ENCODE measurements around the gene RPL22L1. TPM values are rescaled to one million over a fixed set of nuclear protein-coding genes. Genes with fewer than 3 reads are reported as not detected.
A peak's percentile ranks its signal among the peaks of the same experiment; 100 is the strongest.

RPL22L1 gene
- total RNA-seq (10 to 100 TPM; 27.5 to 62.6 (median 47.9) TPM), polyA plus RNA-seq (10 to 100 TPM; 31.9 to 43.5 TPM), total RNA-seq (43.9 reads per million, percentile 68 among the genes with 10 or more reads in this experiment)

- Mint-ChIP-seq H3K9me3 (peaks cover 0 to 11% (median 0%) of the 10 kb centered on the region in 11 donors), H3K4me1 (peaks cover 10 to 41% (median 26%) of the 10 kb centered on the region in 7 donors), H3K27me3 (peaks cover 0 to 4% (median 0%) of the 10 kb centered on the region in 5 donors), H3K27ac (peak within 1 kb of the TSS; percentile 96 to 99 (median 98)), H3K36me3 (peaks cover 13 to 28% (median 25%) of the 10 kb centered on the region in 5 donors), H3K4me3 (peak within 1 kb of the TSS; percentile 93 to 98 (median 94))
- peak; percentile 83 to 92 (median 90) for DNase-seq
- ATAC-seq = peak; percentile 96
- ChIA-PET POLR2A (interaction anchor here (0.6 to 2.4 kb wide), 7 partner anchors 24 to 1237 kb away, joined by 3 to 35 read pairs (median 3); partner anchors contain the start of genes EIF5A2, MYNN and PHC3), CTCF (interaction anchor here (1.2 kb wide), 1 partner anchor 39 kb away, joined by 3 read pairs; the partner anchor contains the start of gene EIF5A2)
- H3K4me3 ChIP-seq (ENCODE audit: low read length) = peak within 1 kb of the TSS; percentile 84
- H3K9me3 ChIP-seq (ENCODE audit: control insufficient read depth in 2 of 3, low read length in 3 of 3) = no peaks in the 10 kb centered on the region
- no peaks in the 10 kb centered on the region for H3K27me3 ChIP-seq (ENCODE audit: control insufficient read depth in 2 of 2, insufficient read depth in 2 of 2, low read length in 2 of 2)
- H3K36me3 ChIP-seq (ENCODE audit: control insufficient read depth in 2 of 3, insufficient read depth in 3 of 3, low read length in 3 of 3) = peaks cover 7 to 30% (median 15%) of the 10 kb centered on the region in 3 experiments
- peaks cover 22% of the 10 kb centered on the region in 2 donors for H3K4me1 ChIP-seq (ENCODE audit: control insufficient read depth in 2 of 2, insufficient read depth in 2 of 2, low read length in 2 of 2)
- intact Hi-C loops (cut with micrococcal nuclease) = loop anchor here (1.0 to 10.0 kb wide), 16 partner anchors 38 to 1880 kb away; partner anchors contain the start of genes EIF5A2 (in 2 of the 2), PRKCI (in 2 of the 2), SEC62 (in 2 of the 2) and ECT2 (in 1 of the 2)
- H3K27ac ChIP-seq (ENCODE audit: low read depth, low read length) = peak within 1 kb of the TSS; percentile 86
Measured at GRCh38 chr3:170869645-170870593, at the start of gene RPL22L1. TSS of gene RPL22L1 (minus strand) at chr3:170870195. CDS start at chr3:170870167, 28 bp downstream.

- POLR2A ChIA-PET = no interaction called here
Measured at GRCh38 chr3:170918715-170919114, 48.7 kb upstream of the RPL22L1 start.

DNA sequence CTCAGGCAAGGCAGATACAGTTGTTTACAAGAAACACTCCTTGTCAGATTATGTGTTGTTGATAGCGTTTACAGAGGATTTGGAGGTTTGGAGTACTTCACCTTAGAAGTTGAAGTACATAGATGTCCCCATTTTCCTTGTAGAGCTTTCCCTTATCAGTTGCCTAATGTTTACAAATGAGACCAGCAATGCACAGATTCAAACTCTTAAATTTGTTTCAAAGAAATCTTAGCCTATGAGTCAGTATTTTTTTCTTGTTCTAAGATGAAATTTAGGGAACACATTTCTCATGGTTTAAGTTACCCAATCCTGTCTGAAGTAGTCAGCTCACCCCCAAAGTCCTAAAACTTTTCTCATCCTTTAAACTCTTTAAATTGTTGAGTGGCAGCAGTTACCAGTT lies 44.7 kb upstream of the RPL22L1 start:
- intact Hi-C loops (cut with micrococcal nuclease) = no loop called here
- no peak for ATAC-seq
- no peak overlapping the region for H3K4me3 ChIP-seq (ENCODE audit: low read length)

More at GRCh38 chr3:170918715-170919114, 48.7 kb upstream of the RPL22L1 start:
- DNase-seq = no peak
- Mint-ChIP-seq H3K27ac (no peak overlapping the region), H3K36me3 (peaks cover 0 to 35% (median 4%) of the 10 kb centered on the region in 5 donors), H3K4me1 (no peaks in the 10 kb centered on the region), H3K9me3 (peaks cover 12 to 76% (median 31%) of the 10 kb centered on the region in 11 donors), H3K27me3 (peaks cover 0 to 16% (median 12%) of the 10 kb centered on the region in 5 donors), H3K4me3 (no peak overlapping the region)
- Histone ChIP-seq H3K36me3 (ENCODE audit: control insufficient read depth in 2 of 3, insufficient read depth in 3 of 3, low read length in 3 of 3) (no peaks in the 10 kb centered on the region), H3K27me3 (ENCODE audit: control insufficient read depth in 2 of 2, insufficient read depth in 2 of 2, low read length in 2 of 2) (no peaks in the 10 kb centered on the region), H3K27ac (ENCODE audit: low read depth, low read length) (no peak overlapping the region), H3K4me1 (ENCODE audit: control insufficient read depth in 2 of 2, insufficient read depth in 2 of 2, low read length in 2 of 2) (no peaks in the 10 kb centered on the region), H3K4me3 (ENCODE audit: low read length) (no peak overlapping the region), H3K9me3 (ENCODE audit: control insufficient read depth in 2 of 3, low read length in 3 of 3) (peaks cover 0 to 3% (median 0%) of the 10 kb centered on the region in 3 experiments)
- CTCF ChIA-PET = no interaction called here
- intact Hi-C loops (cut with micrococcal nuclease) = no loop called here
- no peak for ATAC-seq

GRCh38 chr3:170914212-170914611 lies 44.2 kb upstream of the RPL22L1 start:
- H3K9me3 ChIP-seq (ENCODE audit: control insufficient read depth in 2 of 3, low read length in 3 of 3) = peaks cover 0 to 19% (median 4%) of the 10 kb centered on the region in 3 experiments
- no peaks in the 10 kb centered on the region for H3K4me1 ChIP-seq (ENCODE audit: control insufficient read depth in 2 of 2, insufficient read depth in 2 of 2, low read length in 2 of 2)
- DNase-seq (no peak), ATAC-seq (no peak)
- Mint-ChIP-seq H3K36me3 (peaks cover 0 to 13% (median 3%) of the 10 kb centered on the region in 5 donors), H3K27ac (no peak overlapping the region), H3K4me3 (no peak overlapping the region), H3K9me3 (peaks cover 6 to 76% (median 28%) of the 10 kb centered on the region in 11 donors), H3K4me1 (peaks cover 0 to 4% (median 0%) of the 10 kb centered on the region in 7 donors), H3K27me3 (peaks cover 0 to 25% (median 0%) of the 10 kb centered on the region in 5 donors)
- intact Hi-C loops (cut with micrococcal nuclease) = no loop called here
- no peak overlapping the region for H3K27ac ChIP-seq (ENCODE audit: low read depth, low read length)
- no peaks in the 10 kb centered on the region for H3K36me3 ChIP-seq (ENCODE audit: control insufficient read depth in 2 of 3, insufficient read depth in 3 of 3, low read length in 3 of 3)
- H3K27me3 ChIP-seq (ENCODE audit: control insufficient read depth in 2 of 2, insufficient read depth in 2 of 2, low read length in 2 of 2) = no peaks in the 10 kb centered on the region
- H3K4me3 ChIP-seq (ENCODE audit: low read length) = no peak overlapping the region
- POLR2A ChIA-PET = no interaction called here
- CTCF ChIA-PET = no interaction called here

More for the DNA sequence above, 44.7 kb upstream of the RPL22L1 start:
- no peak overlapping the region for H3K27ac Mint-ChIP-seq
- H3K4me3 Mint-ChIP-seq = no peak overlapping the region
- H3K4me1 Mint-ChIP-seq = no peaks in the 10 kb centered on the region
- peaks cover 0 to 17% (median 3%) of the 10 kb centered on the region in 5 donors for H3K36me3 Mint-ChIP-seq
- DNase-seq = no peak
- POLR2A ChIA-PET = no interaction called here
- Histone ChIP-seq H3K4me1 (ENCODE audit: control insufficient read depth in 2 of 2, insufficient read depth in 2 of 2, low read length in 2 of 2) (no peaks in the 10 kb centered on the region), H3K27ac (ENCODE audit: low read depth, low read length) (no peak overlapping the region), H3K36me3 (ENCODE audit: control insufficient read depth in 2 of 3, insufficient read depth in 3 of 3, low read length in 3 of 3) (no peaks in the 10 kb centered on the region), H3K27me3 (ENCODE audit: control insufficient read depth in 2 of 2, insufficient read depth in 2 of 2, low read length in 2 of 2) (no peaks in the 10 kb centered on the region), H3K9me3 (ENCODE audit: control insufficient read depth in 2 of 3, low read length in 3 of 3) (peaks cover 0 to 14% (median 4%) of the 10 kb centered on the region in 3 experiments)
- CTCF ChIA-PET = no interaction called here
- H3K27me3 Mint-ChIP-seq = peaks cover 0 to 20% (median under 1%) of the 10 kb centered on the region in 5 donors
- H3K9me3 Mint-ChIP-seq = peaks cover 6 to 76% (median 24%) of the 10 kb centered on the region in 11 donors

GRCh38 chr3:170911051-170911450 lies 41.1 kb upstream of the RPL22L1 start:
- intact Hi-C loops (cut with micrococcal nuclease) = no loop called here
- H3K9me3 ChIP-seq (ENCODE audit: control insufficient read depth in 2 of 3, low read length in 3 of 3) = peaks cover 5 to 22% (median 9%) of the 10 kb centered on the region in 3 experiments
- H3K27ac ChIP-seq (ENCODE audit: low read depth, low read length) = no peak overlapping the region
- Mint-ChIP-seq H3K4me3 (no peak overlapping the region), H3K27ac (peak overlapping the region in 2 of 9 donors; percentile 2 to 23), H3K27me3 (peaks cover 0 to 30% (median 0%) of the 10 kb centered on the region in 5 donors), H3K9me3 (peaks cover 0 to 58% (median 18%) of the 10 kb centered on the region in 11 donors), H3K36me3 (peaks cover 0 to 2% (median 0%) of the 10 kb centered on the region in 5 donors), H3K4me1 (peaks cover 0 to 26% (median 22%) of the 10 kb centered on the region in 7 donors)
- H3K36me3 ChIP-seq (ENCODE audit: control insufficient read depth in 2 of 3, insufficient read depth in 3 of 3, low read length in 3 of 3) = no peaks in the 10 kb centered on the region
- ATAC-seq (no peak), DNase-seq (no peak)
- no peak overlapping the region for H3K4me3 ChIP-seq (ENCODE audit: low read length)
- POLR2A ChIA-PET = interaction anchor here (4.1 kb wide), 1 partner anchor 42 kb away, joined by 35 read pairs; the partner anchor contains the start of gene RPL22L1
- CTCF ChIA-PET = no interaction called here
- peaks cover 15 to 16% of the 10 kb centered on the region in 2 donors for H3K4me1 ChIP-seq (ENCODE audit: control insufficient read depth in 2 of 2, insufficient read depth in 2 of 2, low read length in 2 of 2)
- no peaks in the 10 kb centered on the region for H3K27me3 ChIP-seq (ENCODE audit: control insufficient read depth in 2 of 2, insufficient read depth in 2 of 2, low read length in 2 of 2)

- Mint-ChIP-seq H3K9me3 (peaks cover 0 to 58% (median 18%) of the 10 kb centered on the region in 11 donors), H3K4me3 (no peak overlapping the region), H3K27me3 (peaks cover 0 to 28% (median 0%) of the 10 kb centered on the region in 5 donors), H3K27ac (peak overlapping the region in 4 of 9 donors; percentile 23 to 68 (median 40)), H3K4me1 (peaks cover 0 to 30% (median 22%) of the 10 kb centered on the region in 7 donors), H3K36me3 (peaks cover 0 to 5% (median 2%) of the 10 kb centered on the region in 5 donors)
- POLR2A ChIA-PET = interaction anchor here (4.1 kb wide), 1 partner anchor 41 kb away, joined by 35 read pairs; the partner anchor contains the start of gene RPL22L1
- intact Hi-C loops (cut with micrococcal nuclease) = no loop called here
- DNase-seq (no peak), ATAC-seq (no peak)
- Histone ChIP-seq H3K27me3 (ENCODE audit: control insufficient read depth in 2 of 2, insufficient read depth in 2 of 2, low read length in 2 of 2) (no peaks in the 10 kb centered on the region), H3K27ac (ENCODE audit: low read depth, low read length) (no peak overlapping the region), H3K36me3 (ENCODE audit: control insufficient read depth in 2 of 3, insufficient read depth in 3 of 3, low read length in 3 of 3) (no peaks in the 10 kb centered on the region), H3K4me1 (ENCODE audit: control insufficient read depth in 2 of 2, insufficient read depth in 2 of 2, low read length in 2 of 2) (peaks cover 15 to 16% of the 10 kb centered on the region in 2 donors), H3K9me3 (ENCODE audit: control insufficient read depth in 2 of 3, low read length in 3 of 3) (peaks cover 5 to 22% (median 9%) of the 10 kb centered on the region in 3 experiments), H3K4me3 (ENCODE audit: low read length) (no peak overlapping the region)
- CTCF ChIA-PET = no interaction called here
Measured at GRCh38 chr3:170910542-170910941, 40.5 kb upstream of the RPL22L1 start.
